T-helper 1 cell treated with Interleukin-12 subunit alpha and Interleukin-12 subunit beta and Interleukin-4 antibody, amounts not matched to agents 30 ng/mL and 1 ng/mL, for 36 hours (primary cell): ENCODE measurements around the gene GOLT1A. TPM values are rescaled to one million over a fixed set of nuclear protein-coding genes. Genes with fewer than 3 reads are reported as not detected.

ENCODE experiments used
- intact Hi-C: fragments of 100-400 bp; cut with micrococcal nuclease; formaldehyde crosslinking; loops from one replicate; pipeline ENCODE4 v1.15.1; 2024
- total RNA-seq: library from RNA; stranded (reverse); gene quantifications from 2 replicates; pipeline ENCODE4 v1.2.3, GENCODE V29; 2022

Gene GOLT1A
- total RNA-seq, 1 donor from 2014 or later: not detected

DNA sequence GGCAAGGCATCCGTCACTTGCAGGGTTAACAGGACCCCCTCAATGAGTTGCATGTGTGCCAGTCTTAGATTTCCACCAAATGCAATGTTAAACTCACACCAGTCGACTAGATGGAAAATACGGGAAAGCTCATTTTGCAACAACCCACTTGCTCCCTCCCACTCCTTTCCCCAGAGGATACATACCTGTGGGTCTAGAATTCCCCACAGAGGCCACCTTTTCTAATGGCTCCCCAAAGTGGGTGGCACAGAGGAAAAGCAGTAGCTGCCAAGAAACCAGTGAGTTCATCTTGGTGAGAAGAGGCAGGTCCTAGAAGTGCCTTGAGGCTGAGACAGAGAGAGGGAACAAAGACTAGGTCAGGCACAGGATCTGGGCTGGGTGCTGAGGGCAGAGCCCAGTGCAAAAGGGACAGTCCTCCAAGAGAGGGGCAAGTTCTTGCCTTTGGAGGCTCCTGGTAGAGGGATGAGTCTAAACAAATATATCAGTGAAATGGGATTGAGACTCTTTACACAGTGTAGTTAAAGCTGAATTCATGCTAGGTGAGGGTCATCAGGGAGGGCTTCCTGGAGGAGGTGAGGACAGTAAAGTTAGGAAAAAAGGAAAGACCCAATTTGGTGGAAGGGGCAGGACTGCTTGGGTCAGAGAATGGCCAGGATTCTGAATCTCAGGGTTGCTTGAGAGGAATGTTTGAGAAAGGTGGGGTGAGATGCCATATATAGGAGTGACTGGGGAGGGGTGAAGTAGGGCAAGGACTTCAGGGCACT lies 21.0 kb downstream of the GOLT1A start:
- intact Hi-C loops: no loop called here

DNA sequence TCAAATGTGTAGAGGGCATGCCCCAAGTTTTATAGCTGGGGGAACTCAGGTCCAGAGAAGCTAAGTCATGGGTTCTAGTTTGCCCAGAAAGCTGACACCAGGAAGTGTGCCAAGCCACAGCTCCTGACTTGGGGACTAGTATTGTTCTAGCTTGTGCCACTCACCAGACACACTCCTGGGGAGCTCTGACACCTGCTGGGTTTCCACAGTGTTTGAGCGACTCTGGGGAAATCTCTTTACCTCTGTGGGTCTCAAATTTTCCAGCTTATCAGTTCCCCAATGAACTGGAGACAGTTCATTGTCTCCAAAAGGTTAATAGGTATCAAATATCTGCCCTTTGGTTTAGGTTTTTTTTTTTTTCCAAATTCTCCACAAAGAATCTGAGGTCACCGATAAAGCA lies 21.7 kb downstream of the GOLT1A start:
- intact Hi-C loops: no loop called here

DNA sequence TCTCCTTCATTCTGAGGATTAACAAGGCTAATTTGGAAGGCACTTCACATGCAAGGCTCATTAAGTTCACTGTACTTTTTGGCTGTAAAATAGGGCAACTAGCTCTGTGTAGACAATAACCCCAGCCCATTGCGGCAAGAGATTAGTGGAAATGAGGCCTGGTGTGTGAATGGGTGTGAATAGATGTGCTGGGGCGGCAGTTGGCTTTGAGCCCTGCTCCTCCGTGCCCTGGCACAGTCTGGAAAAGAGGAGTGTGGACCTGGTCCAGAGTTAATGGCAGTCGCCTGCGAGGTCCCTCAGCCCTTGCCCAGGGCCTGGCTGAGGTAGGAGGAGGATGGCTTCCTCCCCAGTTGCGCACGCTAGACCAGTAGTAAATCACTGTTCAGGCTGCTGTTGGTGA lies 22.3 kb downstream of the GOLT1A start:
- intact Hi-C loops: no loop called here

DNA sequence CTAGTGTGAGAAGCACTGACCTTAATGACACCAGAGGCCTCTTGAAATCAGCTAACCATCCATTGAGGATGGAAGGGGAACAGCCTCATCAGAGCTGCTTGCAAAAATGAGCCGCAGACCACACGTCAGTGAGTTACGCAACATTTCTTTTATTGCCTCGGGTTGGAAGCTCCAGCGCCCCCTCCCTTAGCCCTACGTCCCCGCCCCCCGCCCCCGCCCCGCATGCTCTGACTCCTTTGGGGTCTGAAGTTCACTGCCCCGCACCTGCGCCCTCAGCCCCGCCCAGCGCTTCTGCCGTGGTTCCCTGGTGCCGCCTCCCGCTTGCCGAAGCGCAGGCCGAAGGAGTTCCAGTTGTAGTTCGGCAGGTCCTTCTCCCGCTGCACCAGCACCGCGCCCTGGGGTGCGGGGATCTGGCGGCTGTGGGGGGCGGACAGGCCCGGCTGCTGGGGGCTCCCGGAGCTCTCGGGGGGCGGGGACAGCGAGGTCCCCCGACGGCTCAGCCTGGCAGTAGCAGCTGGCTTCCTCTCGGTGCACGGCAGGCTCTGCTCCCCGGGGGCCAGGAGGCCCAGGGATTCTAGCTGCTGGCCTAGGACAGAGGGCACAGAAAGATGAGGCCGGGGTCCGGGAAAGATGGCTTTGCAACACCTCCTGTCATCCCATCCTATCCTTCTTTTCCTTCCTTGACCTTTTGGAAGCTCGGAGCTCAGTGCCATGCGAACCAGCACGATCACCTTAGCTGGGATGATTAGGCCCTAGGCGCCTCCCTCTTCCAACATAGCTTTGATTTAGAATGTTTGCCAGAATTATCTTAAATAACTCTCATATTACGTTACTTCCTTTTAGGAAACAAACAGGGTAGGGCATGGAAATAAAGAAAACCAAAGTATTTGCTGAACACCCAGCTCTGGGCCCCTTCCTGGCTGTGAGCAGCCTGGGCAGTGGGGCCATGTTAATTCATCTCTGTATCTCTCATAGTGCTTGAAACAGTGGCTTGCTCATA lies 23.3 kb downstream of the GOLT1A start:
- intact Hi-C loops: no loop called here

DNA sequence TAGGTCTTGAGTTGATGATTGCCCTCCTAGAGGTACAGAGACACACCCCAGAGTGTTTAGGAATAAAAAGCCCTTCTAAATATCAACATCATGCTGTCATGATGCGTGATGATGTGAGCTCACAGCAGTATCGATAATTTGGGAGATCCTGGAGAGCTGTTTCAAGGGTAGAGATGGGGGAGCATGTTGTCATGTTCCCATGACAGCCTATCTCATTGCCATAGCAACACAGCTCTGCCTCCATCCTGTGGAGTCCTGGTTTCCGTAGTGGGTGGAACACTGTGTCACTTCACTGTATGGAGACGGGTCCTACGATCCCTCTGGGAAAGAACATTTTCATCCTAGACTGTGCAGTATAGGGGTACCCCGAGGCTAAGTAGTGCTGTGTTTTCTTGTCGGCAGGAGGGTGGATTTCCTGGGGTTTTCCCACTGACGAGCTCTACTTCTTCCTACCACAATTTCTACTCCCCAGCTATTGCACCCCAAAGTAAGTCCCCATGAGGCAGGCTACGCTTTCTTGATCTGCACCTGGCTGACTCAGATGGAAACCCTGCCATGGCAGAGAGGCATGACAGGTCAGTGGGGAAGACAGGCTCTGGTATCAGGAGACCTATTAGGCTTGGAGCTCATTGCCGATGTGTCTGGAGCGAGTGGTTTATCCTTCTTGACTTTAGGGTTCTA lies 24.7 kb downstream of the GOLT1A start:
- intact Hi-C loops: no loop called here

DNA sequence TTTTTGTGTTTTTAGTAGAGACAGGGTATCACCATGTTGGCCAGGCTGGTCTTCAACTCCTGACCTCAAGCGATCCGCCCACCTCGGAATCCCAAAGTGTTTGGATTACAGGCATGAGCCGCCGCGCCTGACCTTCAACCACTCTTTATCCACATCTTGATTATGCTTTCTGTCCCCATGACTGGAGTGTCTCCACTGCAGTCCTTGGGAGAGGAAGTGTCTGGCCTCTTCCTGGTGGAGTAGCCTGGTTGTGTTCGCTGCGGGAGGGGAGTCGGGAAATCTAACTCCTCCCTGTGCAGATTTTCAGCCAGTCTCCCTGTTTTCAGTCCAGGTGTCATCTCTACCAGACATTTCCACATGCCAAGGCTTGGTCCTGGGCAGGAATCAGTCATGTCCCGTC lies 27.2 kb downstream of the GOLT1A start:
- intact Hi-C loops: no loop called here

DNA sequence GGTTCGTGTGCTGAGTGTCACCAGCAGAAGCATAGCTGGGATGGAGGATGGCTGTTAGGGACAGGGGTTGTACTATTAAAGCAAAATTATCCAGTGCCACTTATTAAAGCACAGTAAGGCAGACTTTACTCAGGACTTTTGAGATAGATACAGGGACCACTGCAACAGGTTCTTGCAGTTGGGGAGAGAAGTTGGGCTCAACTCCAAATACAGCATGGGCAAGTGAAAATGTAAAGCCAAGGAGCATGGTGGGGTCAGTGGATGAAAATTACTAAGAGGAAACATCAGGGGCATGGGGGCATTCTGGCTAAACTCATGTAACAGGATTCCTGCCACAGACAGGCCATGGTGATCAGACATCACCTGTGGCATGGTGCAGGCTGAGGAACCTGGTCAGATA lies 32.7 kb downstream of the GOLT1A start:
- intact Hi-C loops: no loop called here

DNA sequence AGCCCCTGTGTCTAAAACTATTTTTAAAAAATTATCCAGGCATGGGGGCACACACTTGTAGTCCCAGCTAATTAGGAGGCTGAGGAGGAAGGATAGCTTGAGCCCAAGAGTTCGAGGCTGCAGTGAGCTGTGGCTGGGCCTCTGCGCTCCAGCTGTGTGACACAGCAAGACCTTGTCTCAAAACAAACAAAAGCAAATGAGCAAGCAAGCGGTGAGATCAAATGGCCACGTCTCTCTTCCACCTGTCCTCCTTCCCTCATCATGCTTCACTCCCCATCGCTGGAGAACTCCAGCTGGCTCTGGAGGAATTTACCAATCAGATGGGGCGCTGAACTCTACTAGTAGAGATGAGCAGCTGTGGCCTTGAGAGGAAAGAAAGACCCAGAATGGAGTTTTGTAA lies 33.7 kb downstream of the GOLT1A start:
- intact Hi-C loops: no loop called here

DNA sequence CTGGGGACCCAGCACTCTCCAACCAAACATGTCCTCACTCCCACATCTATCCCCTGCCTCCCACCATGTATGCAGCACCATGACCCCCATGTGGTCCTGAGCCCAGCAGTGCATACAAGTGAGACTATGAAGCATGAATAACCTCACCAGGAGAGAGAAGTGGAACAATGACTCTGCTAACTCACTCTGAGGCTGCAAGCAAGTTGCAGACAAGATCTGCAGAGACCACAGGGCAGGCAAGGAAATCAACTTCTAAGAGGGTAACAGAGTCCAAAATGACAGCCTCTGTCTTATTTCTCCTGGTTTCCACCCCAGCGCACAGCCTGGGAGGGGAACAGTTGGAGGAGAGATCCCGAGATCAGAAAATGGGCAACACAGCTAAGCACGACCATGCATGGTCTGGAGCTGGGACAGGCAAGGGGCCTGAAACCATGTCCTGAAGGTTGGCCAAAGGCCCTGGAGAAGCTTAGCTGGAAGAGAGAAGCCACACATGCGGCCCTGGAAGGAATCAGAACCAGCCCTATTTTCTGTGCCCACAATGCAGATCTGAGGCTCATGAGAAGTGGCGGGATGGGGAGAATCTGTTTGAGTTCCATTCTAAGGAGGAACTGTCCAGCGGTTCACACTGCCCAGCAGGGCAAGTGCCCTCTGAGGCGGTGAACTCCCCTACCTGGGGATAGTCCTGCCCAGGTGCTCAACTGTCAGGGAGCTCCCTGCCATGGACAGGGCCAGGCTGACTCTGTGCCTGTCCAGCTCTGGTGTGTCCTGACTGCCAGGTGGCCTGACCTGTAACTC lies 35.1 kb downstream of the GOLT1A start:
- intact Hi-C loops: no loop called here

DNA sequence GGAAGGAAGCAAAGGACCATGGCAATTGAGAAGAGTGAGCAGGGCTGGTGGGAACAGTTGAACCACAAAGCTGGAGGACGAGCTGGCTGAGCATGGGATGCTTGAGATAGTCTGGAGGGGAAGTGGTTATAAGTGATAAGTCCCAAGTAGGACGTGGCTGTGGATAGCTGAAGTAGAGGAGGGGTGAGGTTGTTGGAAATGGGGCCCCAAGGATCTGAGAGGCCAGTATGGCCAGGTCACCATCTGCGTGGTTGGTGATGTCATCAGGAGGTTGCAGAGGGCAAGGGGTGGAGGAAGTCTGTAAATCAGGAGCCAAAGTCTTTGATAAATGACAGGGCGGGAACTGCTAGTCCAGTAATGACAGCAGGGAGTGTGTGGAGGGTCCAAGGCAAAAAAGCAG lies 36.7 kb downstream of the GOLT1A start:
- intact Hi-C loops: no loop called here

DNA sequence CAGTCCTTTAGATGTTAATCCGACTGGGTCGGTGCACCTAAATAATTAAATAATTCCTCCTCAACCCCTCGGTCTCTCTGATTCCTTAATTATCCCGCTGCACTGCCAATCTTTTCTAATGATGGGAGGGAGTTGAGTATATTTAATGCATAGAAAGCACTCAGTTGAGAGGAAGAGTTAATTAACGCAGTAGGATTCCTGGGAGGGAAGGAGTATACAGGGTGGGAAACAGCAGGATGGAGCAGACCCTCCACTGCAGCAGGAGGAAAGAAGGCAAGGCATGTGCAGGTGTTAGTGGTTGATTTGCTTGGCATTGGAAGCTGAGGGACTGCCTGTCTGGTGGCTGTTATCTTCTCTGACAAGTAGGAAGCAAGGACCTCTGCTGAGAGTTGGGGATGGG lies 37.7 kb downstream of the GOLT1A start:
- intact Hi-C loops: no loop called here

DNA sequence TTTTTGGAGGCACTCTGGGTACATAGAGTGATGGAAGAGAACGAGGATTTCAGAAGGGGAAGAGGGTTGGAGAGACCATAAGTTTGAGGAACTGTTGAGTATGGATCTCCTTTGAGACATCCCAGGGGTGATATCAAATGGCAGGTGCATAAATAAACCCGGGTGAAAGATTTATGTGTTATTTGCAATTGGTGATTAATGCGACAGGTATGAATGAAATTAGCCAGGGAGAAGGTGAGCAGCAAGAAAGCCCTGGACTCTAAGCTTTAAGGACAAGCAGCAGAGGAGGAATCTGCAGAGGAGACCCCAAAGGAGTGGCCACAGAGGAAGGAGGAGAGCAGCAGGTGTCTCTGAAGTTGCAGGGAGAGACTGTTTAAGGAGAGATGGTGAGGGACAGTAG lies 38.8 kb downstream of the GOLT1A start:
- intact Hi-C loops: no loop called here

DNA sequence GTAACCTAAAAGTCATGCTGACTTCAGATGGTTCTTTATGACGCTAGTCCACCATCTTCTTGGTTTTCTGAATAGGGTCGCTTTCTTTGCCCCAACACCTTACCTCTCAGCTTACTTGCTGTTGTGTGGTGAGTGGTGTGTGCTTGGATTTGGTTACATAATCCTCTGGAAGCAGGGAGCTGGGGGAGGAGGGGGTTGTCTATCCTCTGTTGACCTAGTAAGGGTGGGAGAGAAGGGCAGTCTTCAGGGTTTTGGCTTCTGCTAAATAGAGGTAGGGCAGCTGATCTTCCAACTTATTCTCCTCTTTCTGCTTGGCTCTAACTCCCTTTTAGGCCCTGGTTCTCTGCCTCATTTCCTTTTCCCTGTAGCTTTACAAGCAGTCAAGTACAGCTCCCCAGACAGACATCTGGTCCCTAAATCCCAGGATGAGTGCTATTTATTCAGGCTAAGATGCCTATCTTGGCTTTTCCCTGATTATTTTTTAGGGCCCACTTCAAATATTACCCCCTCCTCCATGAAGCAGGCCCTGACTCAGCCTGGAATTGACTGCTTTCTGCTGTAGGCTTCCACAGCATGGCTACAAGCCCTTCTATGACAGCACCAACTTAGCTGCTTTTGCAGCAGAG lies 41.3 kb downstream of the GOLT1A start:
- intact Hi-C loops: no loop called here

DNA sequence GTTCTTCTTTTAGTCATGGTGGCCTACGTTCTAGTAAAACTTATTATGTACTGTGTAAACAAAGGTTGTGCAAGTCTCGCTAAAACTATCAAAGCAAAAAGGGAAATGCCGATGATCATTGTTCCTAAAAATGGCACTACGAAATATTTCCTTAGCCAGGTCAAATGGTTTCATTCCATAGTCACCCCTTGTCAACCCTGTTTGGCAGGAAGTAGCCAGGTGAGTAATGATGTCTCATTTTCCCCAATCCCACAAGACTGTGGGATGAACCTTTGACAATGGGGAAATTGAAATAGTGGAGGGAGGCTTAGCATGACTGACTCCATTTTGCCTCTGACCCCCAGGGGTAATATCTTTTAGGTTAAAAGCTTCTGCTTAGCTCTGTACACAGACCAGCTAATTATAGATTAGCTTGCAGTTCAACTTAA lies 42.0 kb downstream of the GOLT1A start:
- intact Hi-C loops: no loop called here

DNA sequence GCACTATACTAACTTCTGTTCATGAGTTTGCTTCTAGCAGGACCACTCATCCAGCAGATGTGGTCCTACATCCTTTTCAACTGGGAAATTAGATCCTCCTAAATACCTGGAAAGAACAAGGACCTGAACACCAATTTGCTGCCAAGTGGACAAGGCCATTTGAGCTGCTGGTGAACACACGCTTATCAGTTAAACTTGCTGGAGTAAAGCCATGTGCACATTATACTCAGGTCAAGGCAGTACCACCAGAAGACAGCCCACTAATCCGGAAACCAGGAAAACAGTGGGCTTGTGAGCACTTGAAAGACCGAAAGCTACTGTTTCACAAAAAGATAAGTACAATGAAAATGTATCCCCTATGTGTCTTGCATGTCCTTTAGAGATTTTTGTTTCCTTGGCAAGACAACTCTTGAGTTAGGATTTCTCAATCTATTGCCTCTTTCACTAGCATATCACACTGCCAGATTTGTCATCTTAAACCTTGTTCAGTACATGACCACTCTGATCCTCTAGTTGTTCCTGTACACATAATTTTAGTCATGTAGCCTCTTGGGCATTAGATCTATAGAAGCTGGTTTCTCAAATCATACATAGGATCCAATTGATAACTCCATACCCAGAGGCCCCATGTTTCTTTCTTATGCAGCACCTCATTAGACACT lies 43.2 kb downstream of the GOLT1A start:
- intact Hi-C loops: no loop called here

DNA sequence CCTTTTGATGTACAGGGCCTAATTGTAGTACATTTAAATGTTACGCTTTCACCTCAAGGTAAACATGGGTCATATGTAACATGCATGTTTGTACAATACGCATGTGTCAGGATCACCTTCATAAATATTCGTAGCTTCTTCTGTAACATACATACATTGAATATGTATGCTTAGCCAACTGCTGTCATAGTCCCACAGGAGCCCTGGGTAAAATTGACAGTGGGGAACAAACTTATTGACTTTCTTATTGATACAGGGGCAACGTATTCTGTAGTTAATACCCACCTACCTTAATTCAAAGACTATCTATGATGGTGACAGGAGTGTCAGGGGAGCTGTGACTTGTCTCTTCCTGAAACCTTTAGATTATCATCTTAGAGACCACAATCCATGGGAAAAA lies 43.9 kb downstream of the GOLT1A start:
- intact Hi-C loops: loop anchor here (10.0 kb wide), 1 partner anchor 635 kb away; no protein-coding TSS in a partner anchor

DNA sequence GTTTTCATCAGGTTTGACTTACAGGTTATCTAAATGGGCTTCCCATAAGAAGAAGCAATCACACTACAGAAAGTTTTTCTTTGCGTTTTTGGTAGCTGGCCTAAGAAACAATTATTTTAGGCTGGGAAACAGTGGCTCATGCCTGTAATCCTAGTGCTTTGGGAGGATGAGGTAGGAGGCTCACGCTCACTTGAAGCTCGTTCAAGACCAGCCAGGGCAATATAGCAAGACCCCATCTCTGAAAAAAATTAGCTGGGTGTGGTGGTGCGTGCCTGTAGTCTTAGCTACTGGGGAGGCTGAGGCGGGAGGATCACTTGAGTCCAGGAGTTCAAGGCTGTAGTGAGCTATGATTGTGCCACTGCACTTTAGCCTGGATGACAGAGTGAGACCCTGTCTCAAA lies 46.1 kb downstream of the GOLT1A start:
- intact Hi-C loops: loop anchor here (10.0 kb wide), 1 partner anchor 637 kb away; no protein-coding TSS in a partner anchor

DNA sequence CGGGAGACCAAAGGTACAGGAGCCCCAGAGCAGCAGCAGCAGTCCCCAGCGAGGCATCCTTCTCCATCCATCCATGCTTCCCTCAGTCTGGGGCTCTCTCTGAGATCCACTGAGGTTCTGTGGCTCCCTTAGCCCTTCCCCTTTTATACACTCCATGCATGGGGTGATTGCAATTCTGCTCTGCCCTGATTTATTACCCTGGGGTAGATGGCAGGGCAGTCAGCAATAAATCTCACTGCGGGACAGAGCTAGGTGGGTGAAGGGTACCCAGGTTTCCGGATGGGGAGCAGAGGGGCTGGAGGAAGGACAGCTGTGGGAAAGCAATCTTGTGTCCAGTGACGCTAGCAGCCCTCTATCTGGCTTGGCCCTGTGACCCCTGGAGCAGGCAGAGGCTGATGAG lies 47.6 kb downstream of the GOLT1A start, which contains the start of gene REN:
REN (minus strand) TSS at position 119 of the 400 bp plus-strand sequence; CDS start at position 75, 44 bp downstream.
- intact Hi-C loops: loop anchor here (10.0 kb wide), 1 partner anchor 639 kb away; no protein-coding TSS in a partner anchor

DNA sequence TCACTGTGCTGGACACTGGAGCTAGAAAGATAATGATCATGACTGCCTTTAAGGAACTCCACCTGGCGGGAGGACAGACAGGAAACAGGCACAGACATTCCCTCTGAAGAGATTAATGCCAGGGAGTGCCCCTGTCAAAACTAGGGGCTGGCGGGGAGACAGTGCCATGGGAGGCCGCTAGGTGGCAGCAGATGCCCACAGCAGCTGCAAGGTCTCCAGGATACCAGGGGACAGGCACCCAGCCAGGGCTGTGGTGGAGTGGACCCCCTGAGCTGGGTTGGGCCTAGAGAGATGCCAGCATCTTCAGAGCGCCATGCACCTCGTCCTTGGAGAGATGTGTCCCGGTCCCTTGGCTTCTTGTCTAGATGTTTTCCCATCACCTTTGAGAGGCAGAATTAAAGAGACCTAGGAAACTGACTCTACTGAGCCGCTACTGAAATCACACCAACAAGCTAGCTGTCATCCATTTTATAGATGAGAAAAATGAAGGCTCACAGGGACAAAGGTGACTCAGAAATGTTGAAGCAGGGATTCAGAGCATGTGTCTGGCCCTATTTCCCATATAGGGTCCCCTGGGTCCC lies 51.2 kb downstream of the GOLT1A start:
- intact Hi-C loops: loop anchor here (1.0 to 10.0 kb wide), 7 partner anchors 45 to 642 kb away; no protein-coding TSS in a partner anchor
